NCI-H2107 treated with DMSO at 0.1 percent for 48 hours (cell line): ENCODE results near the gene TNK1.

Experiments
- DNase-seq: peaks from one replicate; lab custom pipeline; 2025; ENCODE audit not compliant: unreplicated experiment; lab: John Stamatoyannopoulos, UW

TNK1 gene

GRCh38 chr17:7389924-7390910 lies 9.3 kb downstream of the TNK1 start:
- DNase-seq, result no peak

GRCh38 chr17:7391307-7391706 lies 10.4 kb downstream of the TNK1 start:
- DNase-seq, result no peak

- DNase-seq, result no peak
Observed at GRCh38 chr17:7392696-7393612, 12.1 kb downstream of the TNK1 start.

GRCh38 chr17:7393613-7394451 lies 12.9 kb downstream of the TNK1 start:
- DNase-seq, result no peak

- no peak for DNase-seq
Observed at GRCh38 chr17:7394452-7395191, 13.7 kb downstream of the TNK1 start, which contains the start of gene PLSCR3. Gene PLSCR3, minus strand, starts transcription at chr17:7394525. Its CDS starts 415 bp downstream, at chr17:7394110.

GRCh38 chr17:7396147-7396546 lies 15.3 kb downstream of the TNK1 start:
- DNase-seq, result no peak

- DNase-seq, result no peak
Observed at GRCh38 chr17:7398612-7399011, 17.7 kb downstream of the TNK1 start.

- DNase-seq, result no peak
Observed at GRCh38 chr17:7403043-7403726, 22.3 kb downstream of the TNK1 start.

GRCh38 chr17:7403727-7403976 lies 22.8 kb downstream of the TNK1 start:
- DNase-seq, result no peak

- peak; percentile 85 for DNase-seq
Observed at GRCh38 chr17:7403977-7404736, 23.3 kb downstream of the TNK1 start, which contains the start of gene TMEM256. Gene TMEM256, minus strand, starts transcription at chr17:7404097. Its CDS starts 13 bp downstream, at chr17:7404084.

- no peak for DNase-seq
Observed at GRCh38 chr17:7404737-7405349, 24.0 kb downstream of the TNK1 start.

- no peak for DNase-seq
Observed at GRCh38 chr17:7405350-7406234, 24.7 kb downstream of the TNK1 start.

- no peak for DNase-seq
Observed at GRCh38 chr17:7406235-7406825, 25.4 kb downstream of the TNK1 start.

- DNase-seq, result no peak
Observed at GRCh38 chr17:7407082-7407481, 26.2 kb downstream of the TNK1 start.

- no peak for DNase-seq
Observed at GRCh38 chr17:7407485-7408251, 26.8 kb downstream of the TNK1 start, which contains the start of gene NLGN2. Gene NLGN2, plus strand, starts transcription at chr17:7407845. Its CDS starts 411 bp downstream, at chr17:7408256.

GRCh38 chr17:7408252-7408727 lies 27.4 kb downstream of the TNK1 start:
- no peak for DNase-seq
